K562 (cell line): ENCODE data around the gene RYR1. TPM values are rescaled to one million over a fixed set of nuclear protein-coding genes. Genes with fewer than 3 reads are reported as not detected.

Experiments
- CC2D1A ChIP-seq: fragments of 450-650 bp; IDR thresholded peaks from 2 replicates; pipeline ENCODE4 v1.6.1; 2017; ENCODE audit warnings: mild to moderate bottlenecking
- FOXA1 ChIP-seq: fragments of 450-650 bp; IDR thresholded peaks from 2 replicates; pipeline ENCODE4 v1.6.1; 2016; ENCODE audit warnings: mild to moderate bottlenecking, borderline replicate concordance
- FOXK1 ChIP-seq: sonication (generic); formaldehyde crosslinking; IDR thresholded peaks from 2 replicates; pipeline ENCODE4 v1.8.0; 2022; ENCODE audit warnings: missing genetic modification reagents, mild to moderate bottlenecking, borderline replicate concordance
- L3MBTL2 ChIP-seq: fragments of 450-650 bp; IDR thresholded peaks from 2 replicates; pipeline ENCODE4 v1.6.1; 2016; ENCODE audit warnings: mild to moderate bottlenecking, moderate library complexity
- NCOA4 ChIP-seq: fragments of 450-650 bp; IDR thresholded peaks from 2 replicates; pipeline ENCODE4 v1.6.1; 2018; ENCODE audit warnings: mild to moderate bottlenecking; ENCODE audit not compliant: partially characterized antibody
- NFIC ChIP-seq: fragments of 450-650 bp; IDR thresholded peaks from 2 replicates; pipeline ENCODE4 v1.6.1; 2017; ENCODE audit warnings: mild to moderate bottlenecking, inconsistent platforms
- PTTG1 ChIP-seq: fragments of 450-650 bp; IDR thresholded peaks from 2 replicates; pipeline ENCODE4 v1.6.1; 2016; ENCODE audit warnings: low read depth, mild to moderate bottlenecking, missing genetic modification characterization, missing compliant biosample characterization
- SAFB2 ChIP-seq: fragments of 200-400 bp; formaldehyde crosslinking; IDR thresholded peaks from 2 replicates; pipeline ENCODE4 v1.6.1; 2018; ENCODE audit warnings: borderline replicate concordance, low read length, low read depth, moderate library complexity; ENCODE audit not compliant: severe bottlenecking
- TOE1 ChIP-seq, 2 experiments: fragments of 450-650 bp in 1 of 2; sonication (generic) in 1 of 2; formaldehyde crosslinking in 1 of 2; IDR thresholded peaks; 2 replicates each; pipeline versions ENCODE4 v1.7.1 to v1.8.0; 2016 to 2022; ENCODE audit warnings: borderline replicate concordance in 2 of 2, mild to moderate bottlenecking in 2 of 2, antibody characterized with exemption in 1 of 2, inconsistent platforms in 1 of 2, low read depth in 1 of 2, missing genetic modification reagents in 1 of 2, moderate library complexity in 1 of 2
- ZNF584 ChIP-seq: fragments of 200-800 bp; sonication (Bioruptor generic); IDR thresholded peaks from 2 replicates; pipeline ENCODE4 v1.6.1; 2016; ENCODE audit warnings: low read depth, mild to moderate bottlenecking, missing genetic modification characterization, missing compliant biosample characterization
- polyA plus RNA-seq, 8 experiments: library from polyadenylated mRNA; depleted of rRNA in 4 of 8; stranded (reverse) in 5 of 8; unstranded in 3 of 8; fragments of >200 nt; fragmentation: Nextera tagmentation in 2 of 8; fragmentation: Illumina TruSeq in 1 of 8; extraction: Ambion mirVana in 2 of 8; extraction: Trizol in 1 of 8; gene quantifications; 2 replicates each; pipeline versions ENCODE4 v1.2.1 to v1.2.3, GENCODE V29; 2011 to 2014; ENCODE audit warnings: inconsistent platforms in 1 of 8, missing spikeins in 1 of 8
- total RNA-seq, 7 experiments: library from RNA; depleted of rRNA in 6 of 7; stranded (reverse); fragments of >200 nt in 6 of 7; fragmentation: Illumina TruSeq in 2 of 7; extraction: Trizol in 2 of 7; gene quantifications; 2 replicates each; pipeline versions ENCODE4 v1.2.1 to v1.2.3, GENCODE V29; 2011 to 2021; ENCODE audit warnings: low replicate concordance in 1 of 7
- TF ChIP-seq, protein P1 (sequence below): sonication (generic); formaldehyde crosslinking; IDR thresholded peaks from 2 replicates; pipeline ENCODE4 v1.8.0; 2023; ENCODE audit warnings: mild to moderate bottlenecking, missing genetic modification reagents
- TF ChIP-seq, protein P2 (sequence below): fragments of 250-450 bp; sonication (Bioruptor Pico); IDR thresholded peaks from 2 replicates; pipeline ENCODE4 v1.8.0; 2022; ENCODE audit warnings: inconsistent platforms, mild to moderate bottlenecking, moderate library complexity, borderline replicate concordance
- TF ChIP-seq, protein P3 (sequence below): fragments of 250-450 bp; sonication (Bioruptor Pico); IDR thresholded peaks from 2 replicates; pipeline ENCODE4 v1.8.0; 2022; ENCODE audit warnings: moderate library complexity, mild to moderate bottlenecking, inconsistent platforms
- TF ChIP-seq, protein P4 (sequence below): sonication (generic); formaldehyde crosslinking; IDR thresholded peaks from 2 replicates; pipeline ENCODE4 v1.8.1; 2023; ENCODE audit warnings: mild to moderate bottlenecking, missing genetic modification reagents
- TF ChIP-seq, protein P5 (sequence below): fragments of 450-650 bp; IDR thresholded peaks from 2 replicates; pipeline ENCODE4 v1.6.1; 2017; ENCODE audit warnings: antibody characterized with exemption, mild to moderate bottlenecking

The RYR1 gene
- total and polyA plus RNA-seq, 9 of the 15 experiments (the other 6 are each of a cell fraction or from before 2014, with no cell fraction given) = 0.11 to 7.4 (median 3.7) TPM

DNA sequence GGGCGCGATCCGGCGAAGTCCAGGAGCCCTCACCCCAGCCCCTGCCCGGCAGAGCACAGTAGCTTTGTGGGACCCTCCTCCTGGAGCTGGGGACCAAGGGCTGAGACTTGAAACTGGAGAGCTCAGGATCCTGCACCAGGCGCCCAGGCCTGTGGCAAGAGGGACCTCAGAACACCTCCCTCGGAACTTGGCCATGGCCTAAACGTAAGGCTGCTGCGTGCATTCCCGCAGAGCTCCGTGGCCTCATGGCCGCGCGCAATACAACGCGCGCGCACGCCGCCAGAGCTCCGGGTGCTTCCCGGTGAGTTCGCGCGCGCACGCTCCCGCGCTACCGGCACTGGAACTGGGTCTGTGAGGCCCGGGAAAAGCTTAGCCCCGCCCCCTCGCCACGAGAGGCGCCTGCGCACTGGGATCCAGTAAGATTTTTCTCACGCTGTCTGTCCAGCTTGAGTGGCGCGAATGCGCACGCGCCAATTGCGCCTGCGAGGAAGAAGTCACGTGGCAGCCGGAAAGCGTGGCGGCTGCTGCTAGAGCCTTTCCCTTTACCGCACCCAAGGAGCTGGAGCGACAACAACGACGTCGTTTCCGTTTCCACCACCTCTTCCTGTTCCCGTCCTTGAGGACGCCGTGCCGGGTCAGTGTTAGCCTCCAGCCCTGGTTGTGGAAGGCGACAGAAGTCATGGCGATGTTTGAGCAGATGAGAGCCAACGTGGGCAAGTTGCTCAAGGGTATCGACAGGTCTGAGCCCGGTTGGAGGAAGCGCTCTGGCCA is 185.3 kb downstream of the RYR1 start, which contains the start of gene EIF3K (continued):
- no peak for TF ChIP-seq ZNF584 (CRISPR knock-in tag)
- no peak for TF ChIP-seq SAFB2
- TF ChIP-seq, protein P1, sequence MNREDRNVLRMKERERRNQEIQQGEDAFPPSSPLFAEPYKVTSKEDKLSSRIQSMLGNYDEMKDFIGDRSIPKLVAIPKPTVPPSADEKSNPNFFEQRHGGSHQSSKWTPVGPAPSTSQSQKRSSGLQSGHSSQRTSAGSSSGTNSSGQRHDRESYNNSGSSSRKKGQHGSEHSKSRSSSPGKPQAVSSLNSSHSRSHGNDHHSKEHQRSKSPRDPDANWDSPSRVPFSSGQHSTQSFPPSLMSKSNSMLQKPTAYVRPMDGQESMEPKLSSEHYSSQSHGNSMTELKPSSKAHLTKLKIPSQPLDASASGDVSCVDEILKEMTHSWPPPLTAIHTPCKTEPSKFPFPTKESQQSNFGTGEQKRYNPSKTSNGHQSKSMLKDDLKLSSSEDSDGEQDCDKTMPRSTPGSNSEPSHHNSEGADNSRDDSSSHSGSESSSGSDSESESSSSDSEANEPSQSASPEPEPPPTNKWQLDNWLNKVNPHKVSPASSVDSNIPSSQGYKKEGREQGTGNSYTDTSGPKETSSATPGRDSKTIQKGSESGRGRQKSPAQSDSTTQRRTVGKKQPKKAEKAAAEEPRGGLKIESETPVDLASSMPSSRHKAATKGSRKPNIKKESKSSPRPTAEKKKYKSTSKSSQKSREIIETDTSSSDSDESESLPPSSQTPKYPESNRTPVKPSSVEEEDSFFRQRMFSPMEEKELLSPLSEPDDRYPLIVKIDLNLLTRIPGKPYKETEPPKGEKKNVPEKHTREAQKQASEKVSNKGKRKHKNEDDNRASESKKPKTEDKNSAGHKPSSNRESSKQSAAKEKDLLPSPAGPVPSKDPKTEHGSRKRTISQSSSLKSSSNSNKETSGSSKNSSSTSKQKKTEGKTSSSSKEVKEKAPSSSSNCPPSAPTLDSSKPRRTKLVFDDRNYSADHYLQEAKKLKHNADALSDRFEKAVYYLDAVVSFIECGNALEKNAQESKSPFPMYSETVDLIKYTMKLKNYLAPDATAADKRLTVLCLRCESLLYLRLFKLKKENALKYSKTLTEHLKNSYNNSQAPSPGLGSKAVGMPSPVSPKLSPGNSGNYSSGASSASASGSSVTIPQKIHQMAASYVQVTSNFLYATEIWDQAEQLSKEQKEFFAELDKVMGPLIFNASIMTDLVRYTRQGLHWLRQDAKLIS = no peak
- TF ChIP-seq, protein P2, sequence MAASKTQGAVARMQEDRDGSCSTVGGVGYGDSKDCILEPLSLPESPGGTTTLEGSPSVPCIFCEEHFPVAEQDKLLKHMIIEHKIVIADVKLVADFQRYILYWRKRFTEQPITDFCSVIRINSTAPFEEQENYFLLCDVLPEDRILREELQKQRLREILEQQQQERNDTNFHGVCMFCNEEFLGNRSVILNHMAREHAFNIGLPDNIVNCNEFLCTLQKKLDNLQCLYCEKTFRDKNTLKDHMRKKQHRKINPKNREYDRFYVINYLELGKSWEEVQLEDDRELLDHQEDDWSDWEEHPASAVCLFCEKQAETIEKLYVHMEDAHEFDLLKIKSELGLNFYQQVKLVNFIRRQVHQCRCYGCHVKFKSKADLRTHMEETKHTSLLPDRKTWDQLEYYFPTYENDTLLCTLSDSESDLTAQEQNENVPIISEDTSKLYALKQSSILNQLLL = no peak
- TF ChIP-seq, protein P3, sequence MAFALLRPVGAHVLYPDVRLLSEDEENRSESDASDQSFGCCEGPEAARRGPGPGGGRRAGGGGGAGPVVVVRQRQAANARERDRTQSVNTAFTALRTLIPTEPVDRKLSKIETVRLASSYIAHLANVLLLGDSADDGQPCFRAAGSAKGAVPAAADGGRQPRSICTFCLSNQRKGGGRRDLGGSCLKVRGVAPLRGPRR (CRISPR knock-in tag) = no peak
- TF ChIP-seq L3MBTL2 = peak; percentile 72
- TF ChIP-seq, protein P4, sequence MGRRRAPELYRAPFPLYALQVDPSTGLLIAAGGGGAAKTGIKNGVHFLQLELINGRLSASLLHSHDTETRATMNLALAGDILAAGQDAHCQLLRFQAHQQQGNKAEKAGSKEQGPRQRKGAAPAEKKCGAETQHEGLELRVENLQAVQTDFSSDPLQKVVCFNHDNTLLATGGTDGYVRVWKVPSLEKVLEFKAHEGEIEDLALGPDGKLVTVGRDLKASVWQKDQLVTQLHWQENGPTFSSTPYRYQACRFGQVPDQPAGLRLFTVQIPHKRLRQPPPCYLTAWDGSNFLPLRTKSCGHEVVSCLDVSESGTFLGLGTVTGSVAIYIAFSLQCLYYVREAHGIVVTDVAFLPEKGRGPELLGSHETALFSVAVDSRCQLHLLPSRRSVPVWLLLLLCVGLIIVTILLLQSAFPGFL (CRISPR knock-in tag) = no peak
- 0 out of 2 replicates have a peak, but pooled peaks have one; percentile 31 for TF ChIP-seq FOXK1
- TF ChIP-seq FOXA1 = no peak
- TF ChIP-seq PTTG1 (tag) = no peak
- 0 out of 2 replicates have a peak, but pooled peaks have one; percentile 18 for TF ChIP-seq NFIC
- TF ChIP-seq CC2D1A = no peak
- peak; percentile 97 for TF ChIP-seq TOE1 (IDR thresholded peaks at IDR 0.05; ENCODE audit: borderline replicate concordance)
- no peak for TF ChIP-seq TOE1 (CRISPR knock-in tag; IDR thresholded peaks at IDR 0.05; ENCODE audit: borderline replicate concordance, low read depth)
- TF ChIP-seq, protein P5, sequence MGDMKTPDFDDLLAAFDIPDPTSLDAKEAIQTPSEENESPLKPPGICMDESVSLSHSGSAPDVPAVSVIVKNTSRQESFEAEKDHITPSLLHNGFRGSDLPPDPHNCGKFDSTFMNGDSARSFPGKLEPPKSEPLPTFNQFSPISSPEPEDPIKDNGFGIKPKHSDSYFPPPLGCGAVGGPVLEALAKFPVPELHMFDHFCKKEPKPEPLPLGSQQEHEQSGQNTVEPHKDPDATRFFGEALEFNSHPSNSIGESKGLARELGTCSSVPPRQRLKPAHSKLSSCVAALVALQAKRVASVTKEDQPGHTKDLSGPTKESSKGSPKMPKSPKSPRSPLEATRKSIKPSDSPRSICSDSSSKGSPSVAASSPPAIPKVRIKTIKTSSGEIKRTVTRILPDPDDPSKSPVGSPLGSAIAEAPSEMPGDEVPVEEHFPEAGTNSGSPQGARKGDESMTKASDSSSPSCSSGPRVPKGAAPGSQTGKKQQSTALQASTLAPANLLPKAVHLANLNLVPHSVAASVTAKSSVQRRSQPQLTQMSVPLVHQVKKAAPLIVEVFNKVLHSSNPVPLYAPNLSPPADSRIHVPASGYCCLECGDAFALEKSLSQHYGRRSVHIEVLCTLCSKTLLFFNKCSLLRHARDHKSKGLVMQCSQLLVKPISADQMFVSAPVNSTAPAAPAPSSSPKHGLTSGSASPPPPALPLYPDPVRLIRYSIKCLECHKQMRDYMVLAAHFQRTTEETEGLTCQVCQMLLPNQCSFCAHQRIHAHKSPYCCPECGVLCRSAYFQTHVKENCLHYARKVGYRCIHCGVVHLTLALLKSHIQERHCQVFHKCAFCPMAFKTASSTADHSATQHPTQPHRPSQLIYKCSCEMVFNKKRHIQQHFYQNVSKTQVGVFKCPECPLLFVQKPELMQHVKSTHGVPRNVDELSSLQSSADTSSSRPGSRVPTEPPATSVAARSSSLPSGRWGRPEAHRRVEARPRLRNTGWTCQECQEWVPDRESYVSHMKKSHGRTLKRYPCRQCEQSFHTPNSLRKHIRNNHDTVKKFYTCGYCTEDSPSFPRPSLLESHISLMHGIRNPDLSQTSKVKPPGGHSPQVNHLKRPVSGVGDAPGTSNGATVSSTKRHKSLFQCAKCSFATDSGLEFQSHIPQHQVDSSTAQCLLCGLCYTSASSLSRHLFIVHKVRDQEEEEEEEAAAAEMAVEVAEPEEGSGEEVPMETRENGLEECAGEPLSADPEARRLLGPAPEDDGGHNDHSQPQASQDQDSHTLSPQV = no peak; the same call in 1 of the 2 replicates
- TF ChIP-seq NCOA4 = no peak
